Astrocyte (in vitro differentiated cells and primary cell): ENCODE results near the gene PTPRE. TPM values are rescaled to one million over a fixed set of nuclear protein-coding genes. Genes with fewer than 3 reads are reported as not detected.

Source experiments
- DNase-seq: peaks from one replicate; pipeline ENCODE4 v3.0.0-alpha.2; 2010; ENCODE audit warnings: low read depth
- FAIRE-seq: peaks from 2 replicates; lab custom pipeline; 2011; peaks lifted over from hg19 to GRCh38; lab: Jason Lieb, UNC
- H2AFZ ChIP-seq: 2 replicates; pipeline ENCODE4 v1.6.0; 2012; ENCODE audit warnings: low read depth, low read length, inconsistent platforms
- H3K27ac ChIP-seq: 2 replicates; pipeline ENCODE4 v1.5.1; 2011; ENCODE audit warnings: low read depth, low read length, inconsistent platforms
- H3K27me3 ChIP-seq: 2 replicates; pipeline ENCODE4 v1.6.0; 2011; ENCODE audit warnings: low read length, inconsistent platforms; ENCODE audit not compliant: insufficient read depth
- H3K36me3 ChIP-seq: 2 replicates; pipeline ENCODE4 v1.5.1; 2011; ENCODE audit warnings: low read length, inconsistent platforms; ENCODE audit not compliant: insufficient read depth
- H3K4me1 ChIP-seq: 2 replicates; pipeline ENCODE4 v1.5.1; 2011; ENCODE audit warnings: low read length, inconsistent platforms; ENCODE audit not compliant: insufficient read depth
- H3K4me2 ChIP-seq: 2 replicates; pipeline ENCODE4 v1.6.0; 2012; ENCODE audit warnings: low read length, inconsistent platforms
- H3K4me3 ChIP-seq: 2 replicates; pipeline ENCODE4 v1.5.1; 2011; ENCODE audit warnings: low read depth, mild to moderate bottlenecking, low read length, inconsistent platforms; ENCODE audit not compliant: insufficient read depth
- H3K79me2 ChIP-seq: 2 replicates; pipeline ENCODE4 v1.6.0; 2012; ENCODE audit warnings: mild to moderate bottlenecking, low read length, inconsistent platforms; ENCODE audit not compliant: insufficient read depth
- H3K9ac ChIP-seq: 2 replicates; pipeline ENCODE4 v1.6.0; 2012; ENCODE audit warnings: mild to moderate bottlenecking, low read length, inconsistent platforms
- H3K9me3 ChIP-seq: 2 replicates; pipeline ENCODE4 v1.5.1; 2012; ENCODE audit warnings: low read depth, mild to moderate bottlenecking, low read length, inconsistent platforms; ENCODE audit not compliant: insufficient read depth
- H4K20me1 ChIP-seq: 2 replicates; pipeline ENCODE4 v1.6.0; 2012; ENCODE audit warnings: low read length, inconsistent platforms; ENCODE audit not compliant: insufficient read depth
- H3K27ac Mint-ChIP-seq: one replicate; pipeline ENCODE4 v1.8.0; 2021; ENCODE audit warnings: mild to moderate bottlenecking, mixed read lengths; ENCODE audit not compliant: unreplicated experiment
- H3K27me3 Mint-ChIP-seq: one replicate; pipeline ENCODE4 v1.8.0; 2021; ENCODE audit warnings: low read depth, mixed read lengths; ENCODE audit not compliant: unreplicated experiment
- H3K36me3 Mint-ChIP-seq: one replicate; pipeline ENCODE4 v1.8.0; 2021; ENCODE audit warnings: low read depth, mixed read lengths; ENCODE audit not compliant: unreplicated experiment
- H3K4me1 Mint-ChIP-seq: one replicate; pipeline ENCODE4 v1.8.0; 2021; ENCODE audit warnings: low read depth, mixed read lengths; ENCODE audit not compliant: unreplicated experiment
- H3K4me3 Mint-ChIP-seq: one replicate; pipeline ENCODE4 v1.8.0; 2021; ENCODE audit warnings: mild to moderate bottlenecking, moderate library complexity, mixed read lengths; ENCODE audit not compliant: unreplicated experiment
- H3K9me3 Mint-ChIP-seq: one replicate; pipeline ENCODE4 v1.8.0; 2021; ENCODE audit warnings: mild to moderate bottlenecking, mixed read lengths; ENCODE audit not compliant: unreplicated experiment
- EZH2 ChIP-seq: IDR thresholded peaks from 2 replicates; pipeline ENCODE4 v1.6.1; 2012; ENCODE audit warnings: mild to moderate bottlenecking, low read length, inconsistent platforms; ENCODE audit not compliant: insufficient read depth
- total RNA-seq: library from RNA; stranded (reverse); gene quantifications from 2 replicates; pipeline ENCODE4 v1.2.1, GENCODE V29; 2021
- TF ChIP-seq, protein P1 (sequence below): IDR thresholded peaks from 2 replicates; pipeline ENCODE4 v1.5.1; 2011; ENCODE audit warnings: low read depth, mild to moderate bottlenecking, inconsistent platforms, low read length, moderate library complexity; ENCODE audit not compliant: insufficient read depth

PTPRE gene
- total RNA-seq, 1 donor from 2014 or later, result 14.1 TPM

DNA sequence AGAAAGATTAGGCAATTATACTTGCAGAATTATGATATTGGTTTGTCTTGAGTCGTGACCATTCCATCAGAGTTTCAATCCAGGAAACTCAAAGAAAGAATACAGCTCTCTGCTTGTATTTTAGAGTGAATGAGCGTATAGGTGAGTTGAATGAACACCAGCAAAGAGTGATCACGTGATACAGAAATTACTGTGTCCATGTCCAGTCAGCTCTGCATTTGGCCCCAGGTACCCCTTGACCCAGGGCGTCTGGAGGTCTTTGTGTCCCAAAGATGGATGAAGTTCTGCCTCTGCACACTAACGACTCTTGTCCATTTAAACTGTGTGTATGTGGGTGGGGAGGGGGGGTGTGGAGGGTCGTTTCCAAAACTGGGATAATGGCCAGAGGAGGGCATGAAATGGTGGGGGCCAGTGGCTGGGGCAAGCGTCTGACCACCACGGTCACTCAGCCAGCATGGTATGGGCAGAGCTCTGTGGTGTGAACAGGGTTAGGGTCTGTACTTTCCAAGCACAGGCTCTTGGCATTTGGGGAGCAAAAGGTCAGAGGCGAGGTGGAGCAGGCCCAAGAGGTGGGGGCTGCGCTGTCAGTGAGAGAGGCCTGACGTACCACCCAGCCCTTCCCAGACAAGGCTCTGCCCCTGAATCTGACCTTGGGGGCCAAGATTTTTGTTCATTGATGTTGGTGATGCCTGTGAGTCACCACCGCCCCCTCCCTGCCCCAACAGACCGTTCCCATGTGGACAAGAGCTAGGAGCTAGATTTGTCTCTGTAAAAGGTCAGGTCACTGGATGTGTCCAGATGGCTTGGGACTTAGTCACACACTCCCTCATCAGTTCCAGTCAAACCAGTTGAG is 1.4 kb downstream of the PTPRE start:
- Histone ChIP-seq H3K4me3 (peak overlapping the region; percentile 48), H3K36me3 (no peaks in the 10 kb centered on the region), H3K79me2 (peaks cover 48% of the 10 kb centered on the region), H2AFZ (peak overlapping the region; percentile 67), H3K9me3 (no peaks in the 10 kb centered on the region), H3K4me2 (peak overlapping the region; percentile 85), H3K27me3 (peaks cover 1% of the 10 kb centered on the region), H4K20me1 (no peaks in the 10 kb centered on the region), H3K27ac (peak overlapping the region; percentile 54), H3K4me1 (peaks cover 24% of the 10 kb centered on the region), H3K9ac (peak overlapping the region; percentile 76)
- TF ChIP-seq, protein P1, sequence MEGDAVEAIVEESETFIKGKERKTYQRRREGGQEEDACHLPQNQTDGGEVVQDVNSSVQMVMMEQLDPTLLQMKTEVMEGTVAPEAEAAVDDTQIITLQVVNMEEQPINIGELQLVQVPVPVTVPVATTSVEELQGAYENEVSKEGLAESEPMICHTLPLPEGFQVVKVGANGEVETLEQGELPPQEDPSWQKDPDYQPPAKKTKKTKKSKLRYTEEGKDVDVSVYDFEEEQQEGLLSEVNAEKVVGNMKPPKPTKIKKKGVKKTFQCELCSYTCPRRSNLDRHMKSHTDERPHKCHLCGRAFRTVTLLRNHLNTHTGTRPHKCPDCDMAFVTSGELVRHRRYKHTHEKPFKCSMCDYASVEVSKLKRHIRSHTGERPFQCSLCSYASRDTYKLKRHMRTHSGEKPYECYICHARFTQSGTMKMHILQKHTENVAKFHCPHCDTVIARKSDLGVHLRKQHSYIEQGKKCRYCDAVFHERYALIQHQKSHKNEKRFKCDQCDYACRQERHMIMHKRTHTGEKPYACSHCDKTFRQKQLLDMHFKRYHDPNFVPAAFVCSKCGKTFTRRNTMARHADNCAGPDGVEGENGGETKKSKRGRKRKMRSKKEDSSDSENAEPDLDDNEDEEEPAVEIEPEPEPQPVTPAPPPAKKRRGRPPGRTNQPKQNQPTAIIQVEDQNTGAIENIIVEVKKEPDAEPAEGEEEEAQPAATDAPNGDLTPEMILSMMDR, result no peak
- no peak for TF ChIP-seq EZH2
- peak overlapping the region; percentile 73 for H3K27ac Mint-ChIP-seq
- no peaks in the 10 kb centered on the region for H3K9me3 Mint-ChIP-seq
- FAIRE-seq (no peak), DNase-seq (peak; percentile 91)
- H3K36me3 Mint-ChIP-seq, result no peaks in the 10 kb centered on the region
- H3K4me1 Mint-ChIP-seq, result peaks cover 25% of the 10 kb centered on the region
- peaks cover 13% of the 10 kb centered on the region for H3K27me3 Mint-ChIP-seq
- peak overlapping the region; percentile 87 for H3K4me3 Mint-ChIP-seq

DNA sequence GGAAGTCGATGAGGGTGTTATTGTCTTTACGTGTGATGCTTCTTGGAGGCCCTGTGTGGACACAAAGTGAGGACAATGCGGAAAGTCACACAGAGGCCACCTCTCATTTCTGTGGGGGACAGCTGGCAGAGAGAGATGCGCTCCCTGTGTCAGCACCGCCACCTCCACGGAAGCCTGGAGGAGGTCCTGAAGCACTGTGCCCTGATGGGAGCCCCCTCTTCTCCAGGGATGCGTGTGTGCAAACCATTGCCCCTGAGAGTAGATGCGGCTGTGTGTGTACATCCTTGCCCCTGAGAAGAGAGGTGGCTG is 2.0 kb downstream of the PTPRE start:
- peak overlapping the region; percentile 51 for H3K27ac ChIP-seq
- TF ChIP-seq, protein P1, result no peak
- TF ChIP-seq EZH2, result no peak
- H3K4me1 ChIP-seq, result peaks cover 24% of the 10 kb centered on the region
- peaks cover 13% of the 10 kb centered on the region for H3K27me3 Mint-ChIP-seq
- no peak overlapping the region for H2AFZ ChIP-seq
- H3K4me3 Mint-ChIP-seq, result peak overlapping the region; percentile 87
- H3K9ac ChIP-seq, result peak overlapping the region; percentile 19
- no peaks in the 10 kb centered on the region for H3K27me3 ChIP-seq
- no peak overlapping the region for H3K4me3 ChIP-seq
- H4K20me1 ChIP-seq, result no peaks in the 10 kb centered on the region
- peaks cover 53% of the 10 kb centered on the region for H3K79me2 ChIP-seq
- FAIRE-seq, result no peak
- H3K36me3 Mint-ChIP-seq, result no peaks in the 10 kb centered on the region
- peaks cover 25% of the 10 kb centered on the region for H3K4me1 Mint-ChIP-seq
- H3K9me3 Mint-ChIP-seq, result no peaks in the 10 kb centered on the region
- peak overlapping the region; percentile 73 for H3K27ac Mint-ChIP-seq
- DNase-seq, result no peak
- no peaks in the 10 kb centered on the region for H3K36me3 ChIP-seq
- H3K4me2 ChIP-seq, result peak overlapping the region; percentile 85
- H3K9me3 ChIP-seq, result no peaks in the 10 kb centered on the region
